Measurements from ENCODE around the gene KPNA6. TPM values are rescaled to one million over a fixed set of nuclear protein-coding genes. Genes with fewer than 3 reads are reported as not detected.

The KPNA6 gene
- total RNA-seq, 1 experiment from 2014 or later, result 84.4 TPM

DNA sequence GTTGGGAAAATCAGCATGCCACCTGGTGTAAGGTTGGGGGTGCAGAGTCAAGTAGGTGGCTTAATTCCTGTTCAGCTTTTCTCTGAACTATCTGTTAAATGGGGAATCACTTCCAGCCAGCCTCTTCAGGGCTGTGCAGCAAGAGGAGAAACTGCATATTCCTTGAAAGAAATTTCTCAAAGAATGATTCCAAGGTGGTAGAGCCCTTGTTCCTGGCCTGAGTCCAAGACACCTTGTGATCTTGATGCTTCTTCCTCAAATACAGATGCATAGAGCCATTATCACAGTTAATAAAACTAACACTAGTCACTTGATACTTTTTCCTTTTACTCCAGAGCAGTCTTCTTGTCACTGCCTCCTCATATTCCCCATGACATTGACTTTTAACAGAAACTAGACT, 76.8 kb downstream of the KPNA6 start:
- H3K36me3 Mint-ChIP-seq (ENCODE audit: insufficient read depth, unreplicated experiment), result peaks cover 65% of the 10 kb centered on the region
- intact Hi-C loops (cut with micrococcal nuclease; ENCODE audit: unreplicated experiment), result no loop called here
- CTCF ChIA-PET, result no interaction called here
- no TSS peak for BruUV-seq (replicated peaks)
- no peak for DNase-seq
- H3K4me3 Mint-ChIP-seq (ENCODE audit: low read depth, unreplicated experiment), result no peak overlapping the region
- TF ChIP-seq, protein P1, sequence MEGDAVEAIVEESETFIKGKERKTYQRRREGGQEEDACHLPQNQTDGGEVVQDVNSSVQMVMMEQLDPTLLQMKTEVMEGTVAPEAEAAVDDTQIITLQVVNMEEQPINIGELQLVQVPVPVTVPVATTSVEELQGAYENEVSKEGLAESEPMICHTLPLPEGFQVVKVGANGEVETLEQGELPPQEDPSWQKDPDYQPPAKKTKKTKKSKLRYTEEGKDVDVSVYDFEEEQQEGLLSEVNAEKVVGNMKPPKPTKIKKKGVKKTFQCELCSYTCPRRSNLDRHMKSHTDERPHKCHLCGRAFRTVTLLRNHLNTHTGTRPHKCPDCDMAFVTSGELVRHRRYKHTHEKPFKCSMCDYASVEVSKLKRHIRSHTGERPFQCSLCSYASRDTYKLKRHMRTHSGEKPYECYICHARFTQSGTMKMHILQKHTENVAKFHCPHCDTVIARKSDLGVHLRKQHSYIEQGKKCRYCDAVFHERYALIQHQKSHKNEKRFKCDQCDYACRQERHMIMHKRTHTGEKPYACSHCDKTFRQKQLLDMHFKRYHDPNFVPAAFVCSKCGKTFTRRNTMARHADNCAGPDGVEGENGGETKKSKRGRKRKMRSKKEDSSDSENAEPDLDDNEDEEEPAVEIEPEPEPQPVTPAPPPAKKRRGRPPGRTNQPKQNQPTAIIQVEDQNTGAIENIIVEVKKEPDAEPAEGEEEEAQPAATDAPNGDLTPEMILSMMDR (IDR thresholded peaks at IDR 0.05; ENCODE audit: unreplicated experiment), result no peak
- H3K27me3 Mint-ChIP-seq (ENCODE audit: unreplicated experiment), result no peaks in the 10 kb centered on the region
- H3K27ac Mint-ChIP-seq (ENCODE audit: unreplicated experiment), result no peak overlapping the region
- peaks cover 38% of the 10 kb centered on the region for H3K4me1 Mint-ChIP-seq (ENCODE audit: low read depth, unreplicated experiment)
- H3K9me3 Mint-ChIP-seq (ENCODE audit: low read depth, unreplicated experiment), result no peaks in the 10 kb centered on the region

DNA sequence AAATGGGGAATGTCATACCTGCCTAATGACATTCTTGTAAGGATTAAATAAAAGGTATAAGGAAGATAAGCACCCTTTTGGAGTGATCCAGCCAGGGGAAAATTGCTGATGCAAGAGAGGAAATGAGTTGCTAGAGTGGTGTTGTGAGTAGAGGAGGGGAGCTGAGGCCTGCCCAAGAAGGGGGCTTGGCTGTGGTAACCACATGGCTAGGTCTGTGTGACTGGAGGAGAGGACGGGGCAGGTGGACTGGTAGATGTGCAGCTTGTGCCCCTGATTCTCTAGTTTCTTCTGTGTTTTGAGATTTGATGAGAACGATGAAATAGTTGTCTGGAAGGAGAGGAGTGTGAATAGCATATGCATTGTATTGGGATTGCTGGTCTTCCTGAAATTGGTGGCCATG, 78.2 kb downstream of the KPNA6 start:
- Mint-ChIP-seq H3K36me3 (ENCODE audit: insufficient read depth, unreplicated experiment) (peaks cover 62% of the 10 kb centered on the region), H3K27me3 (ENCODE audit: unreplicated experiment) (no peaks in the 10 kb centered on the region), H3K27ac (ENCODE audit: unreplicated experiment) (peak overlapping the region; percentile 32), H3K4me1 (ENCODE audit: low read depth, unreplicated experiment) (peaks cover 27% of the 10 kb centered on the region), H3K4me3 (ENCODE audit: low read depth, unreplicated experiment) (no peak overlapping the region), H3K9me3 (ENCODE audit: low read depth, unreplicated experiment) (no peaks in the 10 kb centered on the region)
- DNase-seq, result no peak
- TF ChIP-seq, protein P1 (IDR thresholded peaks at IDR 0.05; ENCODE audit: unreplicated experiment), result no peak
- BruUV-seq (replicated peaks), result no TSS peak
- intact Hi-C loops (cut with micrococcal nuclease; ENCODE audit: unreplicated experiment), result no loop called here
- CTCF ChIA-PET, result no interaction called here

DNA sequence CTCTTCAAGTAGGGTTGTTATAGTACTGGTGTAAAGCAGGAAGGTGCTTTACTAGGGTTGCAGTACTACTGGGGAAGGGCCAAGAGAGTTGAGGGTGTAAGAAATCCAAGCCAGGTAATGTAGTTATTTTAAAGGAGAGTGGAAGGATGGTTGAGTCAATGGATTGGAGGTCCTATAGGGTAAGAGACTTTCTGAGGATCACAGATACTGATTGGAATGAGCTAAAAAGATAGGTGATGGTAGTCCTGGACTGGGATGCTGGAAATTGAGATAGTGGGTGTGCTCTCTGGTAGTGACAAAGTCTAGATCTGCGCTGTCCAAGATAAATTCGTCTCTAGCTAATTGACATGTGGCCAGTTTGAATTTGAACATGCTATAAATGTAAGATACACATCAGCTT, 78.6 kb downstream of the KPNA6 start:
- intact Hi-C loops (cut with micrococcal nuclease; ENCODE audit: unreplicated experiment), result no loop called here
- BruUV-seq (replicated peaks), result no TSS peak
- DNase-seq, result no peak
- peak overlapping the region; percentile 32 for H3K27ac Mint-ChIP-seq (ENCODE audit: unreplicated experiment)
- H3K9me3 Mint-ChIP-seq (ENCODE audit: low read depth, unreplicated experiment), result no peaks in the 10 kb centered on the region
- TF ChIP-seq, protein P1 (IDR thresholded peaks at IDR 0.05; ENCODE audit: unreplicated experiment), result no peak
- H3K27me3 Mint-ChIP-seq (ENCODE audit: unreplicated experiment), result no peaks in the 10 kb centered on the region
- CTCF ChIA-PET, result interaction anchor here (0.5 kb wide), 1 partner anchor 14 kb away, joined by 4 read pairs; no protein-coding TSS in a partner anchor
- H3K4me3 Mint-ChIP-seq (ENCODE audit: low read depth, unreplicated experiment), result no peak overlapping the region
- H3K4me1 Mint-ChIP-seq (ENCODE audit: low read depth, unreplicated experiment), result peaks cover 23% of the 10 kb centered on the region
- H3K36me3 Mint-ChIP-seq (ENCODE audit: insufficient read depth, unreplicated experiment), result peaks cover 62% of the 10 kb centered on the region

DNA sequence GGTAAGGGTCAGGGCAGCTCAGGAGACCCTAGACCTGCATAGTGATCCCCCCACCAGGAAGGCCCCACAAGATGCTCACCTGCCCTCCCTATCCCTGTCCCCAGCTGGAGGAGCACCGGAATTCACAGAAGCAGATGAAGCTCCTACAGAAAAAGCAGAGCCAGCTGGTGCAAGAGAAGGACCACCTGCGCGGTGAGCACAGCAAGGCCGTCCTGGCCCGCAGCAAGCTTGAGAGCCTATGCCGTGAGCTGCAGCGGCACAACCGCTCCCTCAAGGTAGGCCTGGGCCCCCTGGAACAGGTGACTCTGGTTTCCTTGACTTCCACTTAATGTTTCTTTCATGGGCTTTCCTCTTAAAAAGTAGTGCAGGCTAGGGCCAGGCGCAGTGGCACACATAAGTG, 80.0 kb downstream of the KPNA6 start:
- intact Hi-C loops (cut with micrococcal nuclease; ENCODE audit: unreplicated experiment), result no loop called here
- CTCF ChIA-PET, result no interaction called here
- Mint-ChIP-seq H3K27me3 (ENCODE audit: unreplicated experiment) (no peaks in the 10 kb centered on the region), H3K4me1 (ENCODE audit: low read depth, unreplicated experiment) (peaks cover 20% of the 10 kb centered on the region), H3K9me3 (ENCODE audit: low read depth, unreplicated experiment) (no peaks in the 10 kb centered on the region), H3K36me3 (ENCODE audit: insufficient read depth, unreplicated experiment) (peaks cover 61% of the 10 kb centered on the region), H3K4me3 (ENCODE audit: low read depth, unreplicated experiment) (no peak overlapping the region), H3K27ac (ENCODE audit: unreplicated experiment) (no peak overlapping the region)
- TF ChIP-seq, protein P1 (IDR thresholded peaks at IDR 0.05; ENCODE audit: unreplicated experiment), result no peak
- no TSS peak for BruUV-seq (replicated peaks)
- no peak for DNase-seq
